OCI-LY7 (cell line): ENCODE data around the gene PLTP. TPM values are rescaled to one million over a fixed set of nuclear protein-coding genes. Genes with fewer than 3 reads are reported as not detected.
"Not testable (repeated sequence)": the region's sequence is repeated elsewhere in the genome, so short reads cannot be mapped to it uniquely, and the experiment has no call there.

Experiments
- BruUV-seq: library from RNA; stranded (reverse); fragments of 400-500 nt; replicated peaks from 2 replicates; lab custom pipeline; 2021; lab: Mats Ljungman, UMichigan
- CTCF ChIA-PET: fragments of 300-600 bp; sonication (Branson Sonifier 250); formaldehyde crosslinking; loops from one replicate; lab custom pipeline; 2022; ENCODE audit warnings: antibody characterized with exemption; ENCODE audit not compliant: unreplicated experiment; lab: Charles Lee
- POLR2A ChIA-PET: fragments of 300-600 bp; sonication (Branson Sonifier 250); formaldehyde crosslinking; loops from one replicate; lab custom pipeline; 2022; ENCODE audit warnings: antibody characterized with exemption; lab: Charles Lee
- DNase-seq: peaks from one replicate; pipeline ENCODE4 v3.0.0-alpha.2; 2015; ENCODE audit warnings: low spot score
- H2AFZ ChIP-seq: fragments of 200-600 bp; sonication (generic), shearing (Covaris generic); 2 replicates; pipeline ENCODE4 v1.6.1; 2014; ENCODE audit warnings: mild to moderate bottlenecking, antibody characterized with exemption, low read length, moderate library complexity
- H3K27ac ChIP-seq: fragments of 200-600 bp; sonication (generic); 2 replicates; pipeline ENCODE4 v1.5.1; 2014; ENCODE audit warnings: mixed run types, low read depth, mild to moderate bottlenecking, moderate library complexity, low read length, inconsistent platforms; ENCODE audit not compliant: poor library complexity, severe bottlenecking
- H3K36me3 ChIP-seq: fragments of 200-600 bp; sonication (generic); 2 replicates; pipeline ENCODE4 v1.6.1; 2014; ENCODE audit warnings: mild to moderate bottlenecking, antibody characterized with exemption, low read length, moderate library complexity, mixed read lengths; ENCODE audit not compliant: insufficient read depth
- H3K4me1 ChIP-seq: fragments of 200-600 bp; sonication (generic); 2 replicates; pipeline ENCODE4 v1.5.1; 2014; ENCODE audit warnings: mild to moderate bottlenecking, low read length; ENCODE audit not compliant: insufficient read depth, poor library complexity, severe bottlenecking
- H3K4me2 ChIP-seq: fragments of 200-600 bp; sonication (generic); 2 replicates; pipeline ENCODE4 v1.6.1; 2014; ENCODE audit warnings: mild to moderate bottlenecking, low read length
- H3K4me3 ChIP-seq: fragments of 200-600 bp; sonication (generic); 2 replicates; pipeline ENCODE4 v1.5.1; 2014; ENCODE audit warnings: mild to moderate bottlenecking, low read depth, low read length; ENCODE audit not compliant: poor library complexity, severe bottlenecking
- H3K79me2 ChIP-seq: fragments of 200-600 bp; sonication (generic); 2 replicates; pipeline ENCODE4 v1.6.1; 2016; ENCODE audit warnings: low read depth, mild to moderate bottlenecking, low read length, moderate library complexity, mixed read lengths; ENCODE audit not compliant: insufficient read depth
- H3K9me2 ChIP-seq: fragments of 200-600 bp; sonication (generic); 2 replicates; pipeline ENCODE4 v1.6.1; 2016; ENCODE audit warnings: mild to moderate bottlenecking, low read length, mixed read lengths; ENCODE audit not compliant: insufficient read depth
- H3K9me3 ChIP-seq: fragments of 200-600 bp; sonication (generic); 2 replicates; pipeline ENCODE4 v1.6.1; 2014; ENCODE audit warnings: mild to moderate bottlenecking, mixed run types, low read length, mixed read lengths
- H4K20me1 ChIP-seq: fragments of 200-600 bp; sonication (generic); 2 replicates; pipeline ENCODE4 v1.6.1; 2014; ENCODE audit warnings: mild to moderate bottlenecking, antibody characterized with exemption, low read length, moderate library complexity, mixed read lengths; ENCODE audit not compliant: insufficient read depth
- CTCF ChIP-seq: fragments of 200-600 bp; sonication (generic); conservative IDR thresholded peaks from 2 replicates; pipeline ENCODE4 v1.5.1; 2014; ENCODE audit warnings: mild to moderate bottlenecking, antibody characterized with exemption, low read length, moderate library complexity, mixed read lengths
- EZH2phosphoT487 ChIP-seq: fragments of 200-600 bp; sonication (generic); IDR thresholded peaks from 2 replicates; pipeline ENCODE4 v1.6.1; 2018; ENCODE audit warnings: low read depth, borderline replicate concordance, mild to moderate bottlenecking, mixed run types, antibody characterized with exemption, low read length, moderate library complexity, mixed read lengths
- intact Hi-C: fragments of 100-400 bp; cut with micrococcal nuclease; formaldehyde crosslinking; loops from one replicate; pipeline ENCODE4 v1.10.0; 2022; ENCODE audit not compliant: unreplicated experiment
- total RNA-seq, 2 experiments: library from RNA; depleted of rRNA in 1 of 2; stranded (reverse); fragments of >200 nt in 1 of 2; shearing (Covaris generic) in 1 of 2; gene quantifications; 2 replicates each; pipeline ENCODE4 v1.2.3, GENCODE V29; 2014 to 2022

PLTP gene
- total RNA-seq, 2 experiments from 2014 or later, result 12.7 to 17.1 TPM

DNA sequence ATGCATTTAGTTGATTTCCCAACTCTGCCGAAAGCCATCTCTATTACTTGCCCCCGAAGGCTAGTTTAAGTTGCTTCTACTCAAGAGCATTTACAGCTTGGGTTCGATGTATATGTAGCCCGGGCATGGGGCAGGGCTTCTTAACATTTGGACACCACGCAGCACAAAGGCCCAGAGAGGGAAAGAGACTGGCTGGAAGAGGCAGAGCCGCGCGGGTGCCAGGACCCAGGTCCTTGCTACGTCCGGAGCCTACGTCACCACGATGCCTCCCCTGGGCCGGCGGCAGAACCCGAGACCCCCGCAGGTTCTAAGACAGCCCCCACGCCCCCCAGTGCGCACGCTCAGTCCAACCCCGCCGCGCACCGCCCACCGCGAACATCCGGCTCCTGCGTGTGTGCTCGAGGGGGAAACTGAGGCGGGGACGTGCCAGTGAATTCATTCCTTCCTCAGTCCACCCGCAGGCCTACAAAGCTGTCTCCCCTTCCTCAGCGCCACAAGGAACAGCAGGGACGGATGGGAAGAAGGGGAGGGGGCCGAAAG lies 22.2 kb upstream of the PLTP start:
- intact Hi-C loops, result loop anchor here (2.0 kb wide), 2 partner anchors 23 to 77 kb away; partner anchors contain the start of genes ACOT8 and ZSWIM3
- peak overlapping the region; percentile 69; the same call in 1 of the 2 replicates for H2AFZ ChIP-seq
- no TSS peak for BruUV-seq

DNA sequence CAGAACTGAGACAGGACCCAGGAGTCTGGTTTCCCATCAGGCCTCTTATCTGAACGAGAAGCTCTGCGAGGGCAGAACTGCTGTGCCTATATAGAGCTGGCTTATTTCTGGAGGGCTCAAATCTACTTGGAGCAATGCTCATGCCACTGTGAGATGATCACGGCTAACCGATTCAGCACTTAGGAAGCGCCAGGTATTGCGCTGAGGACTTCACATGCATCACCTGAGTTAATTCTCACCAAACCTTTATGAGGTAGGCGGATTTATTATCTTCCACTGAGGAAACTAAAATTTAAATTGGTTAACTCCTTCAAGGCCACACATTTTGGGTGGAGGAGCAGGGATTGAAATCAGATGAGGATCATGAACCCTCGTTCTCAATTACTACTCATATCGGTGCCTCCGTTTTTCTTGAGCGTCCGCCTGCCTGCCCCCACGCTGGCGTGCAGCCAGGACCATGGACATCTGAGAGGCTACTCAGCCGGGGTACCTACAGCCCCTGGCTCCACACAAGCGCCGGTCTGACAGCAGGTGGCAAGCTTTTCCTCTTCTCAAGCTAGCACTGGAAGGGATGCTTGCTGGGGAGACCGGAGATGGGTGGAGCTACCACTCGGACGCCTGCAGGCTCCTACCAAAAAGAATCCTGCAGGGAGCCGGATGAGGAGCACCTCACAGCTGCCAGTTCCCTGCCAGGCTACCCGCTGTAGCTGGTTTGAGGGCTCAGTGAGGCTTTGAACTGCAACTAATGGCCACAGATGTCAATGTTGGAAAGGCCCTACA lies 21.5 kb upstream of the PLTP start:
- H4K20me1 ChIP-seq, result no peaks in the 10 kb centered on the region
- TSS peak; percentile 82 for BruUV-seq
- H3K36me3 ChIP-seq, result peaks cover 19% of the 10 kb centered on the region
- H3K4me1 ChIP-seq, result peaks cover 8% of the 10 kb centered on the region
- peak overlapping the region; percentile 89 for H3K4me2 ChIP-seq
- ChIA-PET CTCF (interaction anchor here (1.6 kb wide), 1 partner anchor 37 kb away, joined by 7 read pairs; no protein-coding TSS in a partner anchor), POLR2A (interaction anchor here (0.6 to 4.0 kb wide), 5 partner anchors 14 to 53 kb away, joined by 3 to 11 read pairs (median 4); partner anchors contain the start of genes CTSA, NEURL2 and ZSWIM1)
- H3K4me3 ChIP-seq, result peak overlapping the region; percentile 87
- TF ChIP-seq EZH2phosphoT487, result no peak
- peak; percentile 70 for TF ChIP-seq CTCF
- peak overlapping the region; percentile 69; the same call in 1 of the 2 replicates for H2AFZ ChIP-seq
- H3K9me3 ChIP-seq, result no peaks in the 10 kb centered on the region
- DNase-seq, result peak; percentile 86
- H3K27ac ChIP-seq, result peak overlapping the region; percentile 75
- H3K79me2 ChIP-seq, result peaks cover 23% of the 10 kb centered on the region
- intact Hi-C loops, result loop anchor here (2.0 kb wide), 2 partner anchors 23 to 77 kb away; partner anchors contain the start of genes ACOT8 and ZSWIM3
- H3K9me2 ChIP-seq, result no peaks in the 10 kb centered on the region

More for the DNA sequence above, 22.2 kb upstream of the PLTP start:
- Histone ChIP-seq H3K9me2 (no peaks in the 10 kb centered on the region), H3K4me2 (peak overlapping the region; percentile 89), H3K4me1 (peaks cover 8% of the 10 kb centered on the region), H3K4me3 (peak overlapping the region; percentile 87), H3K36me3 (peaks cover 26% of the 10 kb centered on the region), H3K27ac (peak overlapping the region; percentile 75), H3K9me3 (no peaks in the 10 kb centered on the region), H3K79me2 (peaks cover 23% of the 10 kb centered on the region), H4K20me1 (no peaks in the 10 kb centered on the region)
- TF ChIP-seq CTCF (no peak), EZH2phosphoT487 (no peak)
- POLR2A ChIA-PET, result interaction anchor here (0.6 to 4.0 kb wide), 8 partner anchors 14 to 90 kb away, joined by 3 to 11 read pairs (median 3); partner anchors contain the start of genes CTSA, NEURL2 and ZSWIM1
- CTCF ChIA-PET, result interaction anchor here (1.6 kb wide), 1 partner anchor 36 kb away, joined by 7 read pairs; no protein-coding TSS in a partner anchor
- peak; percentile 76 for DNase-seq

DNA sequence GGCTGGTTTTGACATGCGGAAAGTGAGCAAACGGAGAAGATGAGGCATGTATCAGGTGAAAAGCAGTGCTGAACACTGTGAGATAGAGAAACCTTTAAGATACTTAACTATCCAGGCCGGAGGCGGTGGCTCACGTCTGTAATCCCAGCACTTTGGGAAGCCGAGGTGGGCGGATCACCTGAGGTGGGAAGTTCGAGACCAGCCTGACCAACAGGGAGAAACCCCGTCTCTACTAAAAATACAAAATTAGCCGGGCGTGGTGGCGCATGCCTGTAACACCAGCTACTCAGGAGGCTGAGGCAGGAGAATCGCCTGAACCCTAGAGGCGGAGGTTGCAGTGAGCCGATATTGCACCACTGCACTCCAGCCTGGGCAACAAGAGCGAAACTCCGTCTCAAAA lies 19.7 kb upstream of the PLTP start:
- H3K4me1 ChIP-seq, H3K9me2 ChIP-seq, H2AFZ ChIP-seq, H3K36me3 ChIP-seq, BruUV-seq, DNase-seq, H3K27ac ChIP-seq, H3K4me2 ChIP-seq, POLR2A ChIA-PET, intact Hi-C loops, H4K20me1 ChIP-seq, H3K9me3 ChIP-seq, H3K4me3 ChIP-seq: not testable (repeated sequence)
- CTCF ChIA-PET, result interaction anchor here (0.6 kb wide), 2 partner anchors 118 to 252 kb away, joined by 3 to 4 read pairs; no protein-coding TSS in a partner anchor
- H3K79me2 ChIP-seq, result peaks cover 16% of the 10 kb centered on the region
